ENCODE measurements around the gene ATP8A2.

ATP8A2 gene

DNA sequence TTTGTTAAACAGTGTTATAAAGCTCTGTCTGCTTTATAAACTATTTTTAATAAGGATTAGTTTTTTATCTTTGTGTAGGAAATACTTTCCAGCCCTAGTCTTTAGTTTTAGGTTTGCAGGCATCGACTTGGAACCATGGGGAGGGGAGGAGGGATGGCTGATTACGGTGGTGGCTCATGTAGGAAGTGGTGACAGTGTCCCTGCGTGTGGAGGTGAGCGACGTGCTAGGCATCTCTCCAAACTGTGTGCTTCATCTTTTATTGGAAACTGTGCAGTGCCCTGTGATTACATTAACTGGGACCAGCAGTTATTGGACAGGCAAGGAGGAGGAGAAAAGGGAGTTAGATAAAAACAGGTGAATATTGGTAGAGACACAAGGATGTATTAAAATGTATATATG lies 203.8 kb downstream of the ATP8A2 start:
- no peak overlapping the region for H3K27ac ChIP-seq
- no peak for TF ChIP-seq ZFX (IDR thresholded peaks at IDR 0.05)
- TF ChIP-seq, protein P1, sequence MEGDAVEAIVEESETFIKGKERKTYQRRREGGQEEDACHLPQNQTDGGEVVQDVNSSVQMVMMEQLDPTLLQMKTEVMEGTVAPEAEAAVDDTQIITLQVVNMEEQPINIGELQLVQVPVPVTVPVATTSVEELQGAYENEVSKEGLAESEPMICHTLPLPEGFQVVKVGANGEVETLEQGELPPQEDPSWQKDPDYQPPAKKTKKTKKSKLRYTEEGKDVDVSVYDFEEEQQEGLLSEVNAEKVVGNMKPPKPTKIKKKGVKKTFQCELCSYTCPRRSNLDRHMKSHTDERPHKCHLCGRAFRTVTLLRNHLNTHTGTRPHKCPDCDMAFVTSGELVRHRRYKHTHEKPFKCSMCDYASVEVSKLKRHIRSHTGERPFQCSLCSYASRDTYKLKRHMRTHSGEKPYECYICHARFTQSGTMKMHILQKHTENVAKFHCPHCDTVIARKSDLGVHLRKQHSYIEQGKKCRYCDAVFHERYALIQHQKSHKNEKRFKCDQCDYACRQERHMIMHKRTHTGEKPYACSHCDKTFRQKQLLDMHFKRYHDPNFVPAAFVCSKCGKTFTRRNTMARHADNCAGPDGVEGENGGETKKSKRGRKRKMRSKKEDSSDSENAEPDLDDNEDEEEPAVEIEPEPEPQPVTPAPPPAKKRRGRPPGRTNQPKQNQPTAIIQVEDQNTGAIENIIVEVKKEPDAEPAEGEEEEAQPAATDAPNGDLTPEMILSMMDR (conservative IDR thresholded peaks at IDR 0.05) = no peak

GRCh38 chr13:25578526-25578925 lies 206.8 kb downstream of the ATP8A2 start:
- TF ChIP-seq, protein P1 (conservative IDR thresholded peaks at IDR 0.05) = no peak
- TF ChIP-seq ZFX (IDR thresholded peaks at IDR 0.05) = no peak
- H3K27ac ChIP-seq = no peak overlapping the region

- TF ChIP-seq, protein P1 (conservative IDR thresholded peaks at IDR 0.05) = no peak
- no peak for TF ChIP-seq ZFX (IDR thresholded peaks at IDR 0.05)
Observed at GRCh38 chr13:25579221-25579620, 207.4 kb downstream of the ATP8A2 start.

GRCh38 chr13:25581351-25581750 lies 209.6 kb downstream of the ATP8A2 start:
- no peak for TF ChIP-seq ZFX (IDR thresholded peaks at IDR 0.05)
- TF ChIP-seq, protein P1 (conservative IDR thresholded peaks at IDR 0.05) = no peak
- H3K27ac ChIP-seq = no peak overlapping the region

More at GRCh38 chr13:25579221-25579620, 207.4 kb downstream of the ATP8A2 start:
- H3K27ac ChIP-seq = no peak overlapping the region

- H3K27ac ChIP-seq = no peak overlapping the region
- TF ChIP-seq, protein P1 (conservative IDR thresholded peaks at IDR 0.05) = no peak
- no peak for TF ChIP-seq ZFX (IDR thresholded peaks at IDR 0.05)
Observed at GRCh38 chr13:25584087-25584486, 212.3 kb downstream of the ATP8A2 start.

GRCh38 chr13:25585000-25585399 lies 213.2 kb downstream of the ATP8A2 start:
- H3K27ac ChIP-seq = no peak overlapping the region
- TF ChIP-seq, protein P1 (conservative IDR thresholded peaks at IDR 0.05) = no peak
- no peak for TF ChIP-seq ZFX (IDR thresholded peaks at IDR 0.05)

DNA sequence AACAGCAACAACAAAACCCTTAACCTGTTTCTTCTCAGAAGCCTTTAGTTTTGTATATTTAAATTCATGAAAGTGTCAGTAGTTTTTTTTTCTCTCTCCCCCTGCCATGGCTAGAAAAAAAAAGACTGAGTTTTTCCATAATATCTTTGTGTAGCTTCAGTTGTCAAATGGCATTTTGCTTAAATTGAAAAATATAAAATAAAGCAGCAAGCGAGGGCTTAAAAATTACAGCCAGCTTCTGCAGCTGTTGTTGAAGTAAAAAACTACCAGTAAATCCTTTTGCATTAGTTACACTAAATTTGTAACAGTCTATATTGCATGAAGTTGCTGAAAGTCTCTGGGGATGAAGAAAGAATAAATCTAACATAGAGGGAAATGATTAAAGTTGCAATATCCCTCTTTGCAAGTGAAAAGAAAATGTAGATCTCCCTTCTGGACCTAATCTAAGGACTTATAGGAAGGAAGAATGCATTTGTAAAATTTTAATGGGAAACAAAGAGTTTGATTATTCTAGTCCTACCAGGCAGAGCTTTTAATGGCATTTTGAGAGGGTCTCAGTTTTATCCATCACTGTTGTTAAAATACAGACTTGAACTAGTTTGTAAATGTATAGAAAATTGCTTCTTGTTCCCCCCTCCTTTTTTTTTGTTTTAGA lies 215.7 kb downstream of the ATP8A2 start:
- no peak overlapping the region for H3K27ac ChIP-seq
- TF ChIP-seq, protein P1 (conservative IDR thresholded peaks at IDR 0.05) = no peak
- TF ChIP-seq ZFX (IDR thresholded peaks at IDR 0.05) = no peak
